GM13976 (cell line): ENCODE results near the gene HAAO.

Experiments used
- DNase-seq: peaks from one replicate; pipeline ENCODE4 v3.0.0; 2012; ENCODE audit warnings: low spot score
- in situ Hi-C: fragments of 300-500 bp; cut with MboI; formaldehyde crosslinking; loops from one replicate; pipeline ENCODE4 v1.12.0; 2022; ENCODE audit warnings: low sequenced_read_pairs, mixed read lengths, inconsistent platforms; ENCODE audit not compliant: unreplicated experiment
- TF ChIP-seq, protein P1 (sequence below): IDR thresholded peaks from 2 replicates; pipeline ENCODE4 v1.5.1; 2012; ENCODE audit warnings: borderline replicate concordance, mild to moderate bottlenecking; ENCODE audit not compliant: insufficient read depth; ENCODE audit errors: extremely low read depth, missing control alignments, control extremely low read depth

HAAO gene

DNA sequence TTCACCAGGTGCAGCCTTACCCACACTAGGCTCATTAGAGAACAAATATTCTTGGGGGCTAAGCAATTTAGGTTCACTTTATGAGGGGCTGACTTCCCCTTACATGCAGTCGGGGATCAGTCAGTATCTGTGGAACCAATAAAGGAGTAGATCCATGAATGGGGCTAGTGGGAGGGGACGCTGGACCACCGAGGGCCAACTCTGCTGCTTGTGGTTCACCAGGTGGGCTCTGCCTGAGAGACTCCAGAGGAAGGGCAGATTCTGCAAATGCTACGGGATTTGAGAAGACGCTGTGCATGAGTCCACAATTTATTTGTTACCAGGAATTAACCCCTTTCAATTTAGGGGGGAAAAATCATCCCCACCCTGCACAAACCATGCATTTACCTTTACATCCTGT, 15.9 kb upstream of the HAAO start:
- in situ Hi-C loops: no loop called here
- TF ChIP-seq, protein P1, sequence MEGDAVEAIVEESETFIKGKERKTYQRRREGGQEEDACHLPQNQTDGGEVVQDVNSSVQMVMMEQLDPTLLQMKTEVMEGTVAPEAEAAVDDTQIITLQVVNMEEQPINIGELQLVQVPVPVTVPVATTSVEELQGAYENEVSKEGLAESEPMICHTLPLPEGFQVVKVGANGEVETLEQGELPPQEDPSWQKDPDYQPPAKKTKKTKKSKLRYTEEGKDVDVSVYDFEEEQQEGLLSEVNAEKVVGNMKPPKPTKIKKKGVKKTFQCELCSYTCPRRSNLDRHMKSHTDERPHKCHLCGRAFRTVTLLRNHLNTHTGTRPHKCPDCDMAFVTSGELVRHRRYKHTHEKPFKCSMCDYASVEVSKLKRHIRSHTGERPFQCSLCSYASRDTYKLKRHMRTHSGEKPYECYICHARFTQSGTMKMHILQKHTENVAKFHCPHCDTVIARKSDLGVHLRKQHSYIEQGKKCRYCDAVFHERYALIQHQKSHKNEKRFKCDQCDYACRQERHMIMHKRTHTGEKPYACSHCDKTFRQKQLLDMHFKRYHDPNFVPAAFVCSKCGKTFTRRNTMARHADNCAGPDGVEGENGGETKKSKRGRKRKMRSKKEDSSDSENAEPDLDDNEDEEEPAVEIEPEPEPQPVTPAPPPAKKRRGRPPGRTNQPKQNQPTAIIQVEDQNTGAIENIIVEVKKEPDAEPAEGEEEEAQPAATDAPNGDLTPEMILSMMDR: no peak
- no peak for DNase-seq

DNA sequence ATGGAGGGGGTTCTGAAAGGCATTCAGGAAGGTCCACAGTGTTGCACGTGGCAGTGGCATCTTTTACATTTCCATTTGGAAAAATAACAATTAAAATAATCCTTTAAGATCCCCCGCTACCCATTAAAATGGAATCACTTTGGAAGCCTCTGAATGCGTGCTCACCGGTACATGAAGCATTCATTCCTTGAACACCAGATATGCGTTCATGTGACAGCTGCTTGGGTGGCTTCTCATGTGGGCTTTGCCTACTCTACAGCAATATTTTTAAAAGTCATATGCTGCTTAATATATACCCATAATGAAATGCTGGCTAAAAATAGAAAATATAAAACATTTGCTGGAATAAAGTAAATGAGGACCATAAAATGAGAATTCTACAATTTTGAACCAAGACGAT, 14.4 kb upstream of the HAAO start:
- in situ Hi-C loops: no loop called here

DNA sequence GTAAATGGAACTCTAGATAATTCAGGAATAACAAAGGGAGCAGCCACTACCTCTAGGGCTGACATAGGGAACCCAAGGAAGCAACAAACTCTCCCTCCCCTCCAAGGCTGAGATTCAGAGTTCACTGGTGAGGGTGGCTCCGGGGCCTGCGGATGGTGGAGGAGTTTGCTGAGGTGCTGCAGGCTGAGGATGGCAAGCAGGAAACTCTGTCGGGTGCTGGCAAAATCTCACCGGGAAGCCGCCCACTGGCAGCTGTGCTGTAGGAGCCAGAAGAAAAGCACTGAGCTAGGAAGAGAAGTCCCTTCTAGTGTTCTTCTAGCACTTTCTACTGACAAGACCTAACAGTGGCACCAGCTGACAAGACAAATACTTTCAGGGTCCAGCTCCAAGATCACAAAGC, 12.5 kb upstream of the HAAO start:
- DNase-seq: no peak
- TF ChIP-seq, protein P1: no peak
- in situ Hi-C loops: no loop called here

More for the DNA sequence above, 14.4 kb upstream of the HAAO start:
- no peak for DNase-seq
- TF ChIP-seq, protein P1: no peak

DNA sequence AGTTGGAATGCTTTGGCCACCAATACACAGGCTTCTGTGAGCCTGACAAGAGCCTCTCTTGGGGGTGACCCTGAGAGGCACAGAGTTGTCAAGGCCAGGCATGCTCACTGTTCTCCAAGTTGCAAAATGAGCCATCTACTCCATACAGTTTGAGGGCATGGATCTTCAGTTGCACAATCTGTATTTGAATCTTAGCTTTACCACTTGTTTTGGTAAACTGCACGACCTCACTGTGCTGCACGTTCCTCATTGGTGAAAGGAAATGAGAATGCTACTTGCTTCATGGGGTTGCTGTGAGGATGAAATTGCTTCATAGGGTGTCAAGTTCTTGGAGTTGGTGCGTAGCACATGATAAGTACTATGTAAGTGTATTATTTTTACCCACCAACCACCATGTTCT, 12.0 kb upstream of the HAAO start:
- in situ Hi-C loops: no loop called here
- DNase-seq: no peak
- TF ChIP-seq, protein P1: no peak

DNA sequence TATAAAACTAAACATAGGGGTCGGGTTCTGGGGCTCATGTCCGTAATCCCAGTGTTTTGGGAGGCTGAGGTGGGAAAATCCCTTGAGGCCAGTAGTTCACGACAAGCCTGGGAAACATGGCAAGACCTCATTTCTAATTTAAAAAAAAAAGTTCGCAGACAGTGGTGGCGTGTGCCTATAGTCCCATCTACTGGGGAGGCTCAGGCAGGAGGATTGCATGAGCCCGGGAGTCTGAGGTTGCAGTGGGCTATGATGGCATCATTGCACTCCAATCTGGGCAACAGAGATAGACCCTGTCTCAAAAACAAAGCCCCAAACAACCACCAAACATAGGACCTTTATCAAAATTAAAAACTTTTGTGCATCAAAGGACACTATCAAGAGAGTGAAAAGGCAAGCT, 9.8 kb upstream of the HAAO start:
- in situ Hi-C loops: no loop called here
- no peak for DNase-seq
- TF ChIP-seq, protein P1: no peak

DNA sequence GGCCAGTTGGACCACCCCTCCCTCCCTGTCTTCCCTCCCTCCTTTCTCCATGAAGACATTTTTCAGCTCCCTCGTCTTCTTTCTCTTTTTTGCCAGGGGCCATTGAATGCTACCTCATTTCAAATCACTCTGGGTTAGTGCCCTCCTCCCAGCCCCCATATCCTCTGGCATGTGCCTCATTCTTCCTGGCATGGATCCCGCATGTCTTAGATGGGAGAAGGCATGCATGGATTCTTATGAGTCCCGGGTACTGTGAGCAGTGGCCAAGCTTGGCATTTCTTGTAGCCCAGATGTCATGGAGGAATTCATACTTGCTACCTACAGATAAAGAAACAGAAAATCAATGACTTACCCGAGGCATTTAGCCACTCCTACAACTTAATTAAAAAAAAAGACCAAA, 9.0 kb upstream of the HAAO start:
- DNase-seq: no peak
- in situ Hi-C loops: no loop called here
- TF ChIP-seq, protein P1: no peak

DNA sequence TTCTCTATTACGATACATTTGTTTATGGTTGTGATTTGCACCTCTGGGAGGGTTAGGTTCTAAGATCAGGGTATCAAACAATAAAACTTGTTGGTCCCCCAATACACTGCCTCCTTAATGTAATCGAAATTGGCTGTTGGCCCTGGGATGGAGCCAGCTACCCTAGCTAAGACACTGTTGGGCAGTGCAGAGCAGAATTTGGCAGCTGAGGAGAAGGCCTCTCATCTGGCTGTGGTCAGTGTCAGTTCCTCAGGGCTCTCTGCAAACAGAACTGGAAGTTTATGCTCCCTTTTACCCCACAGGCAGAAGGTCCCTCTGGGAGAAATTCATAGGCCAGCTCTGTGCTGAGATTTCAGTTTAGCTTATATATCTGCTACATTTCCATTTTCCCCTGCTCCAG, 8.6 kb upstream of the HAAO start:
- TF ChIP-seq, protein P1: no peak
- in situ Hi-C loops: no loop called here
- DNase-seq: no peak
